Ascending aorta (tissue), 2 donors: ENCODE data around the gene TPD52L3. TPM values are rescaled to one million over a fixed set of nuclear protein-coding genes. Genes with fewer than 3 reads are reported as not detected.

ENCODE experiments used
- DNase-seq, 2 donors: peaks; one replicate each; pipeline ENCODE4 v3.0.0-alpha.2; 2019; ENCODE audit warnings: low spot score in 2 of 2
- H3K27ac ChIP-seq, 2 donors: fragments of 200-600 bp; sonication (generic); one replicate each; pipeline ENCODE4 v1.5.1; 2016 to 2017; ENCODE audit warnings: mild to moderate bottlenecking in 1 of 2
- H3K27me3 ChIP-seq: fragments of 200-600 bp; sonication (generic); one replicate; pipeline ENCODE4 v1.5.1; 2017
- H3K36me3 ChIP-seq, 2 donors: fragments of 200-600 bp; sonication (generic); one replicate each; pipeline ENCODE4 v1.5.1; 2016
- H3K4me1 ChIP-seq, 2 donors: fragments of 200-600 bp; sonication (generic); one replicate each; pipeline ENCODE4 v1.5.1; 2016 to 2017; ENCODE audit warnings: mild to moderate bottlenecking in 1 of 2
- H3K4me3 ChIP-seq, 2 donors: fragments of 200-600 bp; sonication (generic); one replicate each; pipeline ENCODE4 v1.5.1; 2016 to 2017; ENCODE audit warnings: mild to moderate bottlenecking in 1 of 2
- H3K9me3 ChIP-seq, 2 donors: fragments of 200-600 bp; sonication (generic); one replicate each; pipeline ENCODE4 v1.5.1; 2016
- CTCF ChIP-seq, 3 experiments: fragments of 200-600 bp in 2 of 3; fragments of 450-650 bp in 1 of 3; sonication (generic) in 2 of 3; IDR thresholded peaks; one replicate each; pipeline ENCODE4 v1.5.1; 2016 to 2019; ENCODE audit warnings: antibody characterized with exemption in 3 of 3, mild to moderate bottlenecking in 1 of 3, moderate library complexity in 1 of 3
- intact Hi-C: fragments of 100-400 bp; cut with DNase I; formaldehyde crosslinking; loops from one replicate; pipeline ENCODE4 v1.15.1; 2023
- total RNA-seq: library from RNA; depleted of rRNA; stranded (reverse); fragments of >200 nt; gene quantifications from one replicate; pipeline ENCODE4 v1.1.0, GENCODE V29; 2016

The TPD52L3 gene
- total RNA-seq, 1 donor from 2014 or later = not detected

- TF ChIP-seq CTCF (IDR thresholded peaks at IDR 0.05) = no peak
- no peak for DNase-seq
- H3K9me3 ChIP-seq = no peaks in the 10 kb centered on the region
- H3K27ac ChIP-seq = no peak overlapping the region
- no peaks in the 10 kb centered on the region for H3K36me3 ChIP-seq
- H3K4me3 ChIP-seq = no peak overlapping the region
- intact Hi-C loops = loop anchor here (5.0 kb wide), 1 partner anchor 420 kb away; no protein-coding TSS in a partner anchor
- H3K4me1 ChIP-seq = no peaks in the 10 kb centered on the region
- H3K27me3 ChIP-seq = no peaks in the 10 kb centered on the region
Observed at GRCh38 chr9:6307551-6308096, 20.6 kb upstream of the TPD52L3 start.

- Histone ChIP-seq H3K4me1 (no peaks in the 10 kb centered on the region), H3K36me3 (no peaks in the 10 kb centered on the region), H3K4me3 (no peak overlapping the region), H3K27ac (no peak overlapping the region), H3K9me3 (peaks cover 0 to 4% of the 10 kb centered on the region in 2 donors), H3K27me3 (no peaks in the 10 kb centered on the region)
- no peak for TF ChIP-seq CTCF (IDR thresholded peaks at IDR 0.05)
- DNase-seq = no peak
- intact Hi-C loops = no loop called here
Observed at GRCh38 chr9:6330958-6331634, 2.9 kb downstream of the TPD52L3 start.

GRCh38 chr9:6334305-6334704, 6.1 kb downstream of the TPD52L3 start:
- no peak for TF ChIP-seq CTCF (IDR thresholded peaks at IDR 0.05)
- Histone ChIP-seq H3K9me3 (peaks cover 0 to 8% of the 10 kb centered on the region in 2 donors), H3K27me3 (no peaks in the 10 kb centered on the region), H3K36me3 (no peaks in the 10 kb centered on the region), H3K27ac (no peak overlapping the region), H3K4me3 (no peak overlapping the region), H3K4me1 (no peaks in the 10 kb centered on the region)
- intact Hi-C loops = no loop called here
- DNase-seq = no peak

- intact Hi-C loops = no loop called here
- Histone ChIP-seq H3K4me3 (no peak overlapping the region), H3K27me3 (no peaks in the 10 kb centered on the region), H3K27ac (no peak overlapping the region), H3K36me3 (no peaks in the 10 kb centered on the region), H3K9me3 (no peaks in the 10 kb centered on the region), H3K4me1 (no peaks in the 10 kb centered on the region)
- DNase-seq = no peak
- no peak for TF ChIP-seq CTCF (IDR thresholded peaks at IDR 0.05)
Observed at GRCh38 chr9:6348766-6349165, 20.6 kb downstream of the TPD52L3 start.

- intact Hi-C loops = loop anchor here (5.0 to 10.0 kb wide), 3 partner anchors 143 to 331 kb away; no protein-coding TSS in a partner anchor
- Histone ChIP-seq H3K27ac (no peak overlapping the region), H3K4me3 (no peak overlapping the region)
Observed at GRCh38 chr9:6351737-6352136, 23.6 kb downstream of the TPD52L3 start.

More at GRCh38 chr9:6351737-6352136, 23.6 kb downstream of the TPD52L3 start:
- TF ChIP-seq CTCF (IDR thresholded peaks at IDR 0.05) = no peak
- H3K9me3 ChIP-seq = no peaks in the 10 kb centered on the region
- H3K4me1 ChIP-seq = no peaks in the 10 kb centered on the region
- DNase-seq = no peak
- H3K36me3 ChIP-seq = no peaks in the 10 kb centered on the region
- no peaks in the 10 kb centered on the region for H3K27me3 ChIP-seq
